Nephron (organoid): Measurements from ENCODE around the gene ERGIC3.
A peak's percentile ranks its signal among the peaks of the same experiment; 100 is the strongest.

Experiments
- H3K27ac Mint-ChIP-seq, 3 experiments: 2 replicates each; pipeline ENCODE4 v1.8.0; 2020; ENCODE audit warnings: mixed read lengths in 3 of 3, mild to moderate bottlenecking in 2 of 3, moderate library complexity in 1 of 3
- H3K27me3 Mint-ChIP-seq: 2 replicates; pipeline ENCODE4 v1.8.0; 2021; ENCODE audit warnings: low read depth, mild to moderate bottlenecking, moderate library complexity, mixed read lengths
- H3K36me3 Mint-ChIP-seq: 2 replicates; pipeline ENCODE4 v1.8.0; 2020; ENCODE audit warnings: low read depth, mixed read lengths
- H3K4me1 Mint-ChIP-seq: 2 replicates; pipeline ENCODE4 v1.8.0; 2020; ENCODE audit warnings: mixed read lengths
- H3K4me3 Mint-ChIP-seq, 3 experiments: 2 replicates each; pipeline ENCODE4 v1.8.0; 2020; ENCODE audit warnings: mild to moderate bottlenecking in 3 of 3, mixed read lengths in 3 of 3, moderate library complexity in 2 of 3
- H3K9me3 Mint-ChIP-seq: 2 replicates; pipeline ENCODE4 v1.8.0; 2020; ENCODE audit warnings: mixed read lengths
- TF ChIP-seq, protein P1 (sequence below), 3 experiments: fragments of 200-600 bp; sonication (generic); IDR thresholded peaks; one replicate each; pipeline ENCODE4 v1.5.0; 2021; ENCODE audit warnings: antibody characterized with exemption in 3 of 3; ENCODE audit not compliant: unreplicated experiment in 3 of 3

Gene ERGIC3

DNA sequence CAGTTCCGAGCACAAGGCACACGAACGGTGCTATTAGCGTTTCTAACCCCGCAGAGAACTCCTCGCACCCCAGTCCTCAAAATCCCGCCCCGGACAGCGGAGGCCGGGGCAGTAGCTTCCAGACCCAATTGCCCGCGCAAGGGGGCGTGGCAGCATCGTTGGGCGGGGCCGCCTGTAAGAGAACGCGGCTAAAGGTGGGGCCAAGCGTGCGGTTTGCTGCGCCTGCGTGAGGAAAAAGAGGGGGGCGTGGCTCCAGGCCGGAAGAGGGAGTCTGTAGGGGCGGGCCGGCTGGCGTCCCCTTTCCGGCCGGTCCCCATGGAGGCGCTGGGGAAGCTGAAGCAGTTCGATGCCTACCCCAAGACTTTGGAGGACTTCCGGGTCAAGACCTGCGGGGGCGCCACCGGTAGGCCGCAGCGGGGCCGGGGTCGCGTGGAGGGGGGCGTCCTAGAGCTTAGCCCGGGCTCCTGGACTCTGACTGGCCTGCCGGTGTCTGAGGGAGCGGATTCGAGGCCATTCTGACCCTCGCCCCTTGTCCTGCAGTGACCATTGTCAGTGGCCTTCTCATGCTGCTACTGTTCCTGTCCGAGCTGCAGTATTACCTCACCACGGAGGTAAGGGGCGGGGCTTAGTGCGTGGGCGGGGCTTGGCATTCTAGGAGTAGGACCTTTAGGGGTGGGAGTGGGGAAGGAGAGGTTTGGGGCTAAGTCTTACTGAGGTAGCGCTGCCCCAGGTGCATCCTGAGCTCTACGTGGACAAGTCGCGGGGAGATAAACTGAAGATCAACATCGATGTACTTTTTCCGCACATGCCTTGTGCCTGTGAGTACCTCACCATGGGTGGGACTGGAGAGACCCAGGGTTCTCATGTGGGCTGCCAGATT is at the start of gene ERGIC3:
TSS of gene ERGIC3 (plus strand) at position 296 of the 880 bp plus-strand sequence. CDS start at position 316, 20 bp downstream.
- Mint-ChIP-seq H3K4me3 (peak within 1 kb of the TSS; percentile 91 to 94 (median 91)), H3K27ac (peak within 1 kb of the TSS; percentile 50 to 94 (median 84)), H3K27me3 (no peaks in the 10 kb centered on the region), H3K36me3 (peaks cover 15% of the 10 kb centered on the region), H3K9me3 (no peaks in the 10 kb centered on the region), H3K4me1 (peaks cover 18% of the 10 kb centered on the region)
- TF ChIP-seq, protein P1, sequence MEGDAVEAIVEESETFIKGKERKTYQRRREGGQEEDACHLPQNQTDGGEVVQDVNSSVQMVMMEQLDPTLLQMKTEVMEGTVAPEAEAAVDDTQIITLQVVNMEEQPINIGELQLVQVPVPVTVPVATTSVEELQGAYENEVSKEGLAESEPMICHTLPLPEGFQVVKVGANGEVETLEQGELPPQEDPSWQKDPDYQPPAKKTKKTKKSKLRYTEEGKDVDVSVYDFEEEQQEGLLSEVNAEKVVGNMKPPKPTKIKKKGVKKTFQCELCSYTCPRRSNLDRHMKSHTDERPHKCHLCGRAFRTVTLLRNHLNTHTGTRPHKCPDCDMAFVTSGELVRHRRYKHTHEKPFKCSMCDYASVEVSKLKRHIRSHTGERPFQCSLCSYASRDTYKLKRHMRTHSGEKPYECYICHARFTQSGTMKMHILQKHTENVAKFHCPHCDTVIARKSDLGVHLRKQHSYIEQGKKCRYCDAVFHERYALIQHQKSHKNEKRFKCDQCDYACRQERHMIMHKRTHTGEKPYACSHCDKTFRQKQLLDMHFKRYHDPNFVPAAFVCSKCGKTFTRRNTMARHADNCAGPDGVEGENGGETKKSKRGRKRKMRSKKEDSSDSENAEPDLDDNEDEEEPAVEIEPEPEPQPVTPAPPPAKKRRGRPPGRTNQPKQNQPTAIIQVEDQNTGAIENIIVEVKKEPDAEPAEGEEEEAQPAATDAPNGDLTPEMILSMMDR (IDR thresholded peaks at IDR 0.05; ENCODE audit: unreplicated experiment in 3 of 3), result no peak

DNA sequence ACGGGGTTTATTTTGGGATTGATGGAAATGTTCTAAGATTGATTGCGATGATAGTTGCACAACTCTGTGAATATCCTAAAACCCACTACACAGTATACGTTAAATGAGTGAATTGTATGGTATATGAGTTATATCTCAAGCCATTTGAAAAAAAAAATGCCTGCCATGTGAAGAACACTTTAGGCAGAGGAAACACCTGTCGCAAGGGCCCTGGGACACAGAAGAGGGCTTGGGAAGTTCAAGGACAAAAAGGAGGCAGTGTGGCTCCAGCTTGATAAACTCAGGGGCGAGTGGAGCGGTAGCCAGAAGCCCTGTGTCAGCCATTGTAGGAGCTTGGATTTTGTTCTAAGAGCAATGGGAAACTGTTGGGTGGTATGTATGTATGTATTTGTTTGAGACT is 49.5 kb upstream of the ERGIC3 start:
- Mint-ChIP-seq H3K36me3 (peaks cover 73% of the 10 kb centered on the region), H3K4me3 (no peak overlapping the region), H3K9me3 (no peaks in the 10 kb centered on the region), H3K4me1 (peaks cover 22% of the 10 kb centered on the region), H3K27me3 (no peaks in the 10 kb centered on the region), H3K27ac (no peak overlapping the region)
- TF ChIP-seq, protein P1 (IDR thresholded peaks at IDR 0.05; ENCODE audit: unreplicated experiment in 3 of 3), result no peak

DNA sequence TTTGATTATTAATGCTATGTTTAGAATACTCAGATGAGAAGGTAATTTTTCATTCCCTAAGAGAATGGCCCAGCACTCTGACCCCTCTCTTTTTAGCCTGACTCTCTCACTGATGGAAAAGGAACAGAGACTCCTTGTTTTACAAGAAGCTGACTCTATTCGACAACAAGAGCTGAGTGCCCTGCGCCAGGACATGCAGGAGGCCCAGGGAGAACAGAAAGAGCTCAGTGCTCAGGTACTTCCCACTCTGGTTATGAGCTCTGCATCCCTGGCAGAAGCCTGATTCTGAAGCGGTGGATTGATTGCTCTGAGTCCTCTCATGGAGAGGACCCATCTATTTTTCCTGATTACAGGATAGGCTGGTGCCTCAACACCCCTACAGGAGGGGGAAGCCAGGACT is 45.4 kb upstream of the ERGIC3 start:
- Mint-ChIP-seq H3K27ac (peak overlapping the region in 1 of 3 experiments; percentile 90), H3K9me3 (no peaks in the 10 kb centered on the region), H3K36me3 (peaks cover 77% of the 10 kb centered on the region)

GRCh38 chr20:35497320-35497719 is 44.6 kb upstream of the ERGIC3 start:
- TF ChIP-seq, protein P1 (IDR thresholded peaks at IDR 0.05; ENCODE audit: unreplicated experiment in 3 of 3), result no peak
- Mint-ChIP-seq H3K9me3 (no peaks in the 10 kb centered on the region), H3K27ac (peak overlapping the region; percentile 65 to 90 (median 85)), H3K36me3 (peaks cover 78% of the 10 kb centered on the region), H3K27me3 (no peaks in the 10 kb centered on the region), H3K4me1 (peaks cover 35% of the 10 kb centered on the region), H3K4me3 (no peak overlapping the region)

More for the DNA sequence above, 45.4 kb upstream of the ERGIC3 start:
- TF ChIP-seq, protein P1 (IDR thresholded peaks at IDR 0.05; ENCODE audit: unreplicated experiment in 3 of 3), result no peak
- no peak overlapping the region for H3K4me3 Mint-ChIP-seq
- no peaks in the 10 kb centered on the region for H3K27me3 Mint-ChIP-seq
- peaks cover 32% of the 10 kb centered on the region for H3K4me1 Mint-ChIP-seq

GRCh38 chr20:35497780-35498189 is 44.1 kb upstream of the ERGIC3 start:
- peaks cover 40% of the 10 kb centered on the region for H3K4me1 Mint-ChIP-seq
- no peaks in the 10 kb centered on the region for H3K27me3 Mint-ChIP-seq
- peaks cover 78% of the 10 kb centered on the region for H3K36me3 Mint-ChIP-seq
- peak overlapping the region; percentile 65 to 90 (median 85) for H3K27ac Mint-ChIP-seq
- H3K9me3 Mint-ChIP-seq, result no peaks in the 10 kb centered on the region
- TF ChIP-seq, protein P1 (IDR thresholded peaks at IDR 0.05; ENCODE audit: unreplicated experiment in 3 of 3), result no peak
- H3K4me3 Mint-ChIP-seq, result no peak overlapping the region
